Measurements from ENCODE around the gene BAG1. TPM values are rescaled to one million over a fixed set of nuclear protein-coding genes. Genes with fewer than 3 reads are reported as not detected.

Gene BAG1
- total RNA-seq, 1 donor from 2014 or later: 50.9 TPM

- peak; percentile 41 for DNase-seq (ENCODE audit: low read depth)
These were observed 52.7 kb downstream of the BAG1 start for GRCh38 chr9:33211695-33212393.

GRCh38 chr9:33210006-33210715 lies 54.3 kb downstream of the BAG1 start:
- DNase-seq (ENCODE audit: low read depth): no peak

- no peak for DNase-seq (ENCODE audit: low read depth)
These were observed 55.1 kb downstream of the BAG1 start for GRCh38 chr9:33209394-33209793.

GRCh38 chr9:33202552-33203201 lies 61.8 kb downstream of the BAG1 start:
- DNase-seq (ENCODE audit: low read depth): no peak

Other genes with a start within 250 kb of the BAG1 start
- 130 and 185 TPM in 2 replicates for gene DNAJA1, start 239.4 kb downstream of the BAG1 start, total RNA-seq
- 36.1 and 45.7 TPM in 2 replicates for gene SMU1, start 188.0 kb downstream of the BAG1 start, total RNA-seq
- gene B4GALT1, start 97.4 kb downstream of the BAG1 start, total RNA-seq: 37.7 and 113 TPM in 2 replicates
- not detected in 2 replicates for gene SPINK4, start 24.5 kb downstream of the BAG1 start, total RNA-seq
- 161 and 196 TPM in 2 replicates for gene CHMP5, start 341 bp upstream of the BAG1 start, total RNA-seq
- gene NFX1, start 25.8 kb upstream of the BAG1 start, total RNA-seq: 16.3 and 34.8 TPM in 2 replicates
- 0.25 TPM in 1 of 2 replicates, not detected in the other for gene AQP7, start 137.9 kb upstream of the BAG1 start, total RNA-seq
- 0.35 and 4.4 TPM in 2 replicates for gene AQP3, start 182.9 kb upstream of the BAG1 start, total RNA-seq
- 25.7 and 33.1 TPM in 2 replicates for gene NOL6, start 209.2 kb upstream of the BAG1 start, total RNA-seq

Data from renal cortical epithelial cell (primary cell).